SK-N-SH treated with all-trans-retinoic acid at 6 μM for 48 hours (cell line): ENCODE data around the gene COL4A4.

Experiments used
- ATAC-seq: fragments of 200-7000 bp; cut with Tn5 transposase; 3 replicates; pipeline ENCODE4 v1.9.1; 2020; ENCODE audit warnings: mild to moderate bottlenecking, moderate library complexity
- ARNTL ChIP-seq: fragments of 450-650 bp; formaldehyde crosslinking; IDR thresholded peaks from 2 replicates; pipeline ENCODE4 v1.5.0; 2020; ENCODE audit warnings: low read depth, mild to moderate bottlenecking, moderate library complexity, borderline replicate concordance
- BACH2 ChIP-seq: fragments of 250-450 bp; sonication (Bioruptor Pico); IDR thresholded peaks from 2 replicates; pipeline ENCODE4 v1.9.0; 2021; ENCODE audit warnings: mild to moderate bottlenecking, borderline replicate concordance
- CSDC2 ChIP-seq: fragments of 250-450 bp; sonication (Bioruptor Pico); IDR thresholded peaks from 2 replicates; pipeline ENCODE4 v1.5.0; 2020; ENCODE audit warnings: mild to moderate bottlenecking, moderate library complexity
- ESRRG ChIP-seq: fragments of 250-450 bp; sonication (Bioruptor Pico); IDR thresholded peaks from 2 replicates; pipeline ENCODE4 v1.6.1; 2021; ENCODE audit warnings: mild to moderate bottlenecking
- GLIS3 ChIP-seq: fragments of 250-450 bp; sonication (Bioruptor Pico); IDR thresholded peaks from 2 replicates; pipeline ENCODE4 v1.5.0; 2020; ENCODE audit warnings: mild to moderate bottlenecking, moderate library complexity
- ISL1 ChIP-seq: fragments of 250-450 bp; sonication (Bioruptor Pico); IDR thresholded peaks from 2 replicates; pipeline ENCODE4 v2.1.2; 2022; ENCODE audit warnings: mild to moderate bottlenecking, moderate library complexity
- OSR1 ChIP-seq: fragments of 250-450 bp; sonication (Bioruptor Pico); IDR thresholded peaks from 2 replicates; pipeline ENCODE4 v1.8.0; 2022; ENCODE audit warnings: moderate library complexity, mild to moderate bottlenecking, inconsistent platforms
- PPARA ChIP-seq: fragments of 250-450 bp; sonication (Bioruptor Pico); IDR thresholded peaks from 2 replicates; pipeline ENCODE4 v1.5.0; 2020; ENCODE audit warnings: mild to moderate bottlenecking, borderline replicate concordance
- RARB ChIP-seq: fragments of 250-450 bp; sonication (Bioruptor Pico); IDR thresholded peaks from 2 replicates; pipeline ENCODE4 v1.8.0; 2021; ENCODE audit warnings: mild to moderate bottlenecking, moderate library complexity
- SNAI2 ChIP-seq: fragments of 250-450 bp; sonication (Bioruptor Pico); IDR thresholded peaks from 2 replicates; pipeline ENCODE4 v1.5.0; 2020; ENCODE audit warnings: mild to moderate bottlenecking, moderate library complexity
- TCF4 ChIP-seq: fragments of 250-450 bp; sonication (Bioruptor Pico); IDR thresholded peaks from 2 replicates; pipeline ENCODE4 v1.8.0; 2021; ENCODE audit warnings: mild to moderate bottlenecking, moderate library complexity, borderline replicate concordance
- TOX ChIP-seq: fragments of 250-450 bp; sonication (Bioruptor Pico); IDR thresholded peaks from 2 replicates; pipeline ENCODE4 v1.8.0; 2021; ENCODE audit warnings: mild to moderate bottlenecking, moderate library complexity, borderline replicate concordance
- ZC3H10 ChIP-seq: fragments of 250-450 bp; sonication (Bioruptor Pico); IDR thresholded peaks from 2 replicates; pipeline ENCODE4 v1.5.1; 2021; ENCODE audit warnings: mild to moderate bottlenecking, moderate library complexity
- ZFP3 ChIP-seq: fragments of 250-450 bp; sonication (Bioruptor Pico); IDR thresholded peaks from 2 replicates; pipeline ENCODE4 v1.5.0; 2020; ENCODE audit warnings: mild to moderate bottlenecking, moderate library complexity
- ZFP30 ChIP-seq: fragments of 450-650 bp; formaldehyde crosslinking; IDR thresholded peaks from 2 replicates; pipeline ENCODE4 v1.5.0; 2022; ENCODE audit warnings: mild to moderate bottlenecking, moderate library complexity
- ZNF565 ChIP-seq: fragments of 450-650 bp; formaldehyde crosslinking; conservative IDR thresholded peaks from 2 replicates; pipeline ENCODE4 v1.5.0; 2020; ENCODE audit warnings: low read depth, mild to moderate bottlenecking, moderate library complexity
- ZNF70 ChIP-seq: fragments of 450-650 bp; formaldehyde crosslinking; IDR thresholded peaks from 2 replicates; pipeline ENCODE4 v1.5.0; 2020; ENCODE audit warnings: mild to moderate bottlenecking, moderate library complexity
- TF ChIP-seq, protein P1 (sequence below): fragments of 250-450 bp; sonication (Bioruptor Pico); IDR thresholded peaks from 2 replicates; pipeline ENCODE4 v1.5.0; 2020; ENCODE audit warnings: mild to moderate bottlenecking, moderate library complexity
- TF ChIP-seq, protein P2 (sequence below): fragments of 250-450 bp; sonication (Bioruptor Pico); IDR thresholded peaks from 2 replicates; pipeline ENCODE4 v1.5.1; 2020; ENCODE audit warnings: low read depth, mild to moderate bottlenecking, moderate library complexity
- TF ChIP-seq, protein P3 (sequence below): fragments of 250-450 bp; sonication (Bioruptor Pico); IDR thresholded peaks from 2 replicates; pipeline ENCODE4 v1.5.1; 2021; ENCODE audit warnings: mild to moderate bottlenecking, moderate library complexity
- TF ChIP-seq, protein P4 (sequence below): fragments of 250-450 bp; sonication (Bioruptor Pico); IDR thresholded peaks from 2 replicates; pipeline ENCODE4 v1.8.0; 2020; ENCODE audit warnings: mild to moderate bottlenecking, moderate library complexity, borderline replicate concordance
- TF ChIP-seq, protein P5 (sequence below): fragments of 250-450 bp; sonication (Bioruptor Pico); IDR thresholded peaks from 2 replicates; pipeline ENCODE4 v1.8.0; 2021; ENCODE audit warnings: low read depth, mild to moderate bottlenecking, moderate library complexity, borderline replicate concordance

The COL4A4 gene

DNA sequence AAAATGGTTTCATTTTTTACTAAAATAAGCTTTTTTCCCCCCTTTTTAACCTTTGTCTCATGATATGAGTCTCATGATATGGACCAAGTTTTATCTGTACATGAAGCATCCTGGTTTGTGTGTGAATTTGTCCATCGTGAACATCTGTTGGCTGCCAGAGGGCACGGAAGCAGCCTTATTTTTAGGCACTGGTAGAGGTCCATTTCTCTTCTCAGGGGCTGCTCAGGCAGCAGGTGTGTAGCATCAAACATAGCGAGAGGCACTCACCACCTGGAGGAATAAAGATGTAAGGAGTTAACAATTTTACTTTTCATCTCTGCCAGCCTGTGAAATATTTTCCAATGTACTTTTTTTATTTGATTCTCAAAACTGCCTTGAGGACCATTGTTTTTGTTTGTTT is 193.6 kb downstream of the COL4A4 start:
- no peak for TF ChIP-seq ZNF565 (CRISPR knock-in tag)
- ATAC-seq: no peak

DNA sequence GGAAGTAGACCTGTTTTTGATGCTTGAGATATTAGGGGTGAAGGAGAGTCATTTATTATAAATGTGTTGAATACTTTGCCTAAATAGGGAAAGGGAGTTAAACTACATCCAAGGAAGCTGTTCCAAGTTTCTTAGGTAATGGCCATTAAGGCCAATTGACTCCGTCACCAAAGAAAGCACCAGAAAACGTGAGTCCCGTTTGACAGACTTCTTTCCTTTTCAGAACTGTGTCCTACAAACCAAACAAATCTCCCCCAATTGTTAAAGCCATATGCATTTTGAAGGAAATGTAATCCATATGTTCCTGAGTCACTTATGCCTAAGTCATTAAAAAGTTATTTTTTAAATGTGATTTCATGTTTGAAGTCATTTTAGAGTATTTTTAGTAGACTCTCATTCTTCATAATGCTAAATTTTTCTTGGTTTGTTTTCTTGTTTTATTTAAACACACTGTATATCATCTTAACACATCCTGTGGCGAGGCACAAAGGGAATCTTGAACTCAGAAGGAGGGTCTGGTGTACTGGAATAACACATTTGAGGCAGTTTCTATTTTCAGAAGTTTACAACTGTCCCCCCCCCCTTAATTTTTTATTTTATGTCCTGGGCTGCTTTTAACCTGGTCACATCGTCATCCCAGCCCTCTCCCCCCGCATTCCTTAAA is 194.5 kb downstream of the COL4A4 start:
- peak; percentile 85 for ATAC-seq
- TF ChIP-seq PPARA (no peak), ZC3H10 (CRISPR knock-in tag) (no peak), GLIS3 (CRISPR knock-in tag) (no peak), ZNF565 (CRISPR knock-in tag) (no peak), SNAI2 (CRISPR knock-in tag) (no peak), ZFP3 (no peak), ISL1 (CRISPR knock-in tag) (no peak), TCF4 (CRISPR knock-in tag) (no peak), TOX (no peak), CSDC2 (CRISPR knock-in tag) (no peak), ZFP30 (CRISPR knock-in tag) (no peak), RARB (CRISPR knock-in tag) (no peak), ESRRG (no peak)
- TF ChIP-seq, protein P1, sequence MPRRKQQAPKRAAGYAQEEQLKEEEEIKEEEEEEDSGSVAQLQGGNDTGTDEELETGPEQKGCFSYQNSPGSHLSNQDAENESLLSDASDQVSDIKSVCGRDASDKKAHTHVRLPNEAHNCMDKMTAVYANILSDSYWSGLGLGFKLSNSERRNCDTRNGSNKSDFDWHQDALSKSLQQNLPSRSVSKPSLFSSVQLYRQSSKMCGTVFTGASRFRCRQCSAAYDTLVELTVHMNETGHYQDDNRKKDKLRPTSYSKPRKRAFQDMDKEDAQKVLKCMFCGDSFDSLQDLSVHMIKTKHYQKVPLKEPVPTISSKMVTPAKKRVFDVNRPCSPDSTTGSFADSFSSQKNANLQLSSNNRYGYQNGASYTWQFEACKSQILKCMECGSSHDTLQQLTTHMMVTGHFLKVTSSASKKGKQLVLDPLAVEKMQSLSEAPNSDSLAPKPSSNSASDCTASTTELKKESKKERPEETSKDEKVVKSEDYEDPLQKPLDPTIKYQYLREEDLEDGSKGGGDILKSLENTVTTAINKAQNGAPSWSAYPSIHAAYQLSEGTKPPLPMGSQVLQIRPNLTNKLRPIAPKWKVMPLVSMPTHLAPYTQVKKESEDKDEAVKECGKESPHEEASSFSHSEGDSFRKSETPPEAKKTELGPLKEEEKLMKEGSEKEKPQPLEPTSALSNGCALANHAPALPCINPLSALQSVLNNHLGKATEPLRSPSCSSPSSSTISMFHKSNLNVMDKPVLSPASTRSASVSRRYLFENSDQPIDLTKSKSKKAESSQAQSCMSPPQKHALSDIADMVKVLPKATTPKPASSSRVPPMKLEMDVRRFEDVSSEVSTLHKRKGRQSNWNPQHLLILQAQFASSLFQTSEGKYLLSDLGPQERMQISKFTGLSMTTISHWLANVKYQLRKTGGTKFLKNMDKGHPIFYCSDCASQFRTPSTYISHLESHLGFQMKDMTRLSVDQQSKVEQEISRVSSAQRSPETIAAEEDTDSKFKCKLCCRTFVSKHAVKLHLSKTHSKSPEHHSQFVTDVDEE: no peak

DNA sequence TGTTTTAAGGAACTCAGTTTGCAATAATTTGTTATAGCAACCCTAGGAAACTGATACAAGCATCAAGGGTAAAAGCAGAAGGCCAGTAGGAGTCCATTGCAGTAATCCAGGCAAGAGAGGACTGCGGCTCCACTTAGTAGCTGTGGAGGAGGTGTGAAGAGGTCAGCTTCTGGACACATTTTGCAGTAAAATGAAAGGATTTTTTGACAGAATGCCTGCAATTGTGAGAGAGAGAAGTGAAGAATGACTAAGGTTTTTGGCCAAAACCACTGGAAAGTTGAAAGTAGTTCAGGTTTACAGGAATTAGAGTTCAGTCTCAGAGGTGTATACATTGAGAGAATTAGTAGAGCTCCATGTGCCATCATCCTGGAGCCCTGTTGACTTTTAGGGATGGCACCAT is 198.6 kb downstream of the COL4A4 start:
- TF ChIP-seq ESRRG (no peak), TOX (no peak), ISL1 (CRISPR knock-in tag) (no peak), PPARA (no peak), CSDC2 (CRISPR knock-in tag) (no peak), RARB (CRISPR knock-in tag) (no peak), ZFP30 (CRISPR knock-in tag) (no peak), OSR1 (CRISPR knock-in tag) (no peak), ZNF565 (CRISPR knock-in tag) (no peak), ZNF70 (CRISPR knock-in tag) (no peak), SNAI2 (CRISPR knock-in tag) (no peak), GLIS3 (CRISPR knock-in tag) (no peak), TCF4 (CRISPR knock-in tag) (no peak), ZFP3 (no peak), ARNTL (CRISPR knock-in tag) (no peak), BACH2 (CRISPR knock-in tag) (no peak)
- TF ChIP-seq, protein P2, sequence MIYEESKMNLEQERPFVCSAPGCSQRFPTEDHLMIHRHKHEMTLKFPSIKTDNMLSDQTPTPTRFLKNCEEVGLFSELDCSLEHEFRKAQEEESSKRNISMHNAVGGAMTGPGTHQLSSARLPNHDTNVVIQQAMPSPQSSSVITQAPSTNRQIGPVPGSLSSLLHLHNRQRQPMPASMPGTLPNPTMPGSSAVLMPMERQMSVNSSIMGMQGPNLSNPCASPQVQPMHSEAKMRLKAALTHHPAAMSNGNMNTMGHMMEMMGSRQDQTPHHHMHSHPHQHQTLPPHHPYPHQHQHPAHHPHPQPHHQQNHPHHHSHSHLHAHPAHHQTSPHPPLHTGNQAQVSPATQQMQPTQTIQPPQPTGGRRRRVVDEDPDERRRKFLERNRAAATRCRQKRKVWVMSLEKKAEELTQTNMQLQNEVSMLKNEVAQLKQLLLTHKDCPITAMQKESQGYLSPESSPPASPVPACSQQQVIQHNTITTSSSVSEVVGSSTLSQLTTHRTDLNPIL (CRISPR knock-in tag): no peak
- TF ChIP-seq, protein P3, sequence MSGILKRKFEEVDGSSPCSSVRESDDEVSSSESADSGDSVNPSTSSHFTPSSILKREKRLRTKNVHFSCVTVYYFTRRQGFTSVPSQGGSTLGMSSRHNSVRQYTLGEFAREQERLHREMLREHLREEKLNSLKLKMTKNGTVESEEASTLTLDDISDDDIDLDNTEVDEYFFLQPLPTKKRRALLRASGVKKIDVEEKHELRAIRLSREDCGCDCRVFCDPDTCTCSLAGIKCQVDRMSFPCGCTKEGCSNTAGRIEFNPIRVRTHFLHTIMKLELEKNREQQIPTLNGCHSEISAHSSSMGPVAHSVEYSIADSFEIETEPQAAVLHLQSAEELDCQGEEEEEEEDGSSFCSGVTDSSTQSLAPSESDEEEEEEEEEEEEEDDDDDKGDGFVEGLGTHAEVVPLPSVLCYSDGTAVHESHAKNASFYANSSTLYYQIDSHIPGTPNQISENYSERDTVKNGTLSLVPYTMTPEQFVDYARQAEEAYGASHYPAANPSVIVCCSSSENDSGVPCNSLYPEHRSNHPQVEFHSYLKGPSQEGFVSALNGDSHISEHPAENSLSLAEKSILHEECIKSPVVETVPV (CRISPR knock-in tag): no peak
- TF ChIP-seq, protein P4, sequence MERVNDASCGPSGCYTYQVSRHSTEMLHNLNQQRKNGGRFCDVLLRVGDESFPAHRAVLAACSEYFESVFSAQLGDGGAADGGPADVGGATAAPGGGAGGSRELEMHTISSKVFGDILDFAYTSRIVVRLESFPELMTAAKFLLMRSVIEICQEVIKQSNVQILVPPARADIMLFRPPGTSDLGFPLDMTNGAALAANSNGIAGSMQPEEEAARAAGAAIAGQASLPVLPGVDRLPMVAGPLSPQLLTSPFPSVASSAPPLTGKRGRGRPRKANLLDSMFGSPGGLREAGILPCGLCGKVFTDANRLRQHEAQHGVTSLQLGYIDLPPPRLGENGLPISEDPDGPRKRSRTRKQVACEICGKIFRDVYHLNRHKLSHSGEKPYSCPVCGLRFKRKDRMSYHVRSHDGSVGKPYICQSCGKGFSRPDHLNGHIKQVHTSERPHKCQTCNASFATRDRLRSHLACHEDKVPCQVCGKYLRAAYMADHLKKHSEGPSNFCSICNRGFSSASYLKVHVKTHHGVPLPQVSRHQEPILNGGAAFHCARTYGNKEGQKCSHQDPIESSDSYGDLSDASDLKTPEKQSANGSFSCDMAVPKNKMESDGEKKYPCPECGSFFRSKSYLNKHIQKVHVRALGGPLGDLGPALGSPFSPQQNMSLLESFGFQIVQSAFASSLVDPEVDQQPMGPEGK (CRISPR knock-in tag): no peak
- TF ChIP-seq, protein P5, sequence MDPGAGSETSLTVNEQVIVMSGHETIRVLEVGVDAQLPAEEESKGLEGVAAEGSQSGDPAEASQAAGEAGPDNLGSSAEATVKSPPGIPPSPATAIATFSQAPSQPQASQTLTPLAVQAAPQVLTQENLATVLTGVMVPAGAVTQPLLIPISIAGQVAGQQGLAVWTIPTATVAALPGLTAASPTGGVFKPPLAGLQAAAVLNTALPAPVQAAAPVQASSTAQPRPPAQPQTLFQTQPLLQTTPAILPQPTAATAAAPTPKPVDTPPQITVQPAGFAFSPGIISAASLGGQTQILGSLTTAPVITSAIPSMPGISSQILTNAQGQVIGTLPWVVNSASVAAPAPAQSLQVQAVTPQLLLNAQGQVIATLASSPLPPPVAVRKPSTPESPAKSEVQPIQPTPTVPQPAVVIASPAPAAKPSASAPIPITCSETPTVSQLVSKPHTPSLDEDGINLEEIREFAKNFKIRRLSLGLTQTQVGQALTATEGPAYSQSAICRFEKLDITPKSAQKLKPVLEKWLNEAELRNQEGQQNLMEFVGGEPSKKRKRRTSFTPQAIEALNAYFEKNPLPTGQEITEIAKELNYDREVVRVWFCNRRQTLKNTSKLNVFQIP (CRISPR knock-in tag): no peak
- no peak for ATAC-seq
